ENCODE measurements around the gene TRIM27.

Gene TRIM27

DNA sequence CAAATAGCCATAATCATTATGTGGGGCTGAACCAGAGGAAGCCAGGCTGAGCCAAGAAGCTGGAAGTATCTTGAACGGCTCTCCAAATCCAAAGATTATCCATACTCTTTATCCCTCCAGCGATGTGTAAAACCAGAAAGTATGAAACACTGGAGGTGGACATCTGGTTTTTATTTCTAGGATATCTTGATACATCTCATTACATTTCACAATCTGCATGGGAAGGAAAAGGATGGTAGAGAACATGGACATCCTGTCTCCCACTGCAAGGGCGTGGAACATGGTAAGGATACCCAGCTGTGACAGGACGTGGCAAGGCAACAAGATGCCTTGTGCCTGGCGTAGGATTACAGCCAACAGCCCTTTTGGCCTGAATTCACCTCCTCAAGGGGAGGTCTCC is 20.1 kb downstream of the TRIM27 start:
- ATAC-seq (ENCODE audit: low read depth) (no peak), DNase-seq (ENCODE audit: low spot score) (no peak)
- Histone ChIP-seq H3K27ac (ENCODE audit: poor library complexity, severe bottlenecking) (no peak overlapping the region), H3K9me3 (ENCODE audit: severe bottlenecking) (no peaks in the 10 kb centered on the region), H3K36me3 (ENCODE audit: low read depth) (peaks cover 78% of the 10 kb centered on the region), H3K4me3 (ENCODE audit: severe bottlenecking) (no peak overlapping the region), H3K4me1 (ENCODE audit: insufficient read depth, poor library complexity, severe bottlenecking) (no peaks in the 10 kb centered on the region), H3K27me3 (ENCODE audit: insufficient read depth, poor library complexity, severe bottlenecking) (no peaks in the 10 kb centered on the region)
- TF ChIP-seq, protein P1, sequence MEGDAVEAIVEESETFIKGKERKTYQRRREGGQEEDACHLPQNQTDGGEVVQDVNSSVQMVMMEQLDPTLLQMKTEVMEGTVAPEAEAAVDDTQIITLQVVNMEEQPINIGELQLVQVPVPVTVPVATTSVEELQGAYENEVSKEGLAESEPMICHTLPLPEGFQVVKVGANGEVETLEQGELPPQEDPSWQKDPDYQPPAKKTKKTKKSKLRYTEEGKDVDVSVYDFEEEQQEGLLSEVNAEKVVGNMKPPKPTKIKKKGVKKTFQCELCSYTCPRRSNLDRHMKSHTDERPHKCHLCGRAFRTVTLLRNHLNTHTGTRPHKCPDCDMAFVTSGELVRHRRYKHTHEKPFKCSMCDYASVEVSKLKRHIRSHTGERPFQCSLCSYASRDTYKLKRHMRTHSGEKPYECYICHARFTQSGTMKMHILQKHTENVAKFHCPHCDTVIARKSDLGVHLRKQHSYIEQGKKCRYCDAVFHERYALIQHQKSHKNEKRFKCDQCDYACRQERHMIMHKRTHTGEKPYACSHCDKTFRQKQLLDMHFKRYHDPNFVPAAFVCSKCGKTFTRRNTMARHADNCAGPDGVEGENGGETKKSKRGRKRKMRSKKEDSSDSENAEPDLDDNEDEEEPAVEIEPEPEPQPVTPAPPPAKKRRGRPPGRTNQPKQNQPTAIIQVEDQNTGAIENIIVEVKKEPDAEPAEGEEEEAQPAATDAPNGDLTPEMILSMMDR (IDR thresholded peaks at IDR 0.05; ENCODE audit: poor library complexity, severe bottlenecking) = no peak

DNA sequence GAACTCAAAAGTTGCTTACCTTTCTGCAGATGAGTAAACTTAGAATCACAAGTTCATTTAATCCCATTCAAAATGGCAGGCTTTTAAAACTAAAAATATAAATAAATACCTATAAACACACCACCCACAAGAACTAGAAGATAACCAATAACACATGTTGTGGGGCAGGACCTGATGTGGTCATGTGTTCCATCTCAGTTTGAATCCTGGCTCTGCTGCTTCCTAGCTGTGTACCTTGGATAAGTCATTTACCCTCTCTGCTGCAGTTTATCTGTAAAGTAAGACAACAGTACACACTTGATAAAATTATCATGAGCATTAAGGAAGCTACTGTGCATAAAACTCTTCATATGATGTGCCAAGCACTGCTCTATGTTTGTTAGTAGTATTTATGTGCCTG is 22.0 kb downstream of the TRIM27 start:
- TF ChIP-seq, protein P1 (IDR thresholded peaks at IDR 0.05; ENCODE audit: poor library complexity, severe bottlenecking) = no peak
- no peak for DNase-seq (ENCODE audit: low spot score)
- Histone ChIP-seq H3K36me3 (ENCODE audit: low read depth) (peaks cover 60% of the 10 kb centered on the region), H3K27me3 (ENCODE audit: insufficient read depth, poor library complexity, severe bottlenecking) (no peaks in the 10 kb centered on the region), H3K4me3 (ENCODE audit: severe bottlenecking) (no peak overlapping the region), H3K9me3 (ENCODE audit: severe bottlenecking) (no peaks in the 10 kb centered on the region), H3K4me1 (ENCODE audit: insufficient read depth, poor library complexity, severe bottlenecking) (peaks cover 4% of the 10 kb centered on the region), H3K27ac (ENCODE audit: poor library complexity, severe bottlenecking) (no peak overlapping the region)
- no peak for ATAC-seq (ENCODE audit: low read depth)

DNA sequence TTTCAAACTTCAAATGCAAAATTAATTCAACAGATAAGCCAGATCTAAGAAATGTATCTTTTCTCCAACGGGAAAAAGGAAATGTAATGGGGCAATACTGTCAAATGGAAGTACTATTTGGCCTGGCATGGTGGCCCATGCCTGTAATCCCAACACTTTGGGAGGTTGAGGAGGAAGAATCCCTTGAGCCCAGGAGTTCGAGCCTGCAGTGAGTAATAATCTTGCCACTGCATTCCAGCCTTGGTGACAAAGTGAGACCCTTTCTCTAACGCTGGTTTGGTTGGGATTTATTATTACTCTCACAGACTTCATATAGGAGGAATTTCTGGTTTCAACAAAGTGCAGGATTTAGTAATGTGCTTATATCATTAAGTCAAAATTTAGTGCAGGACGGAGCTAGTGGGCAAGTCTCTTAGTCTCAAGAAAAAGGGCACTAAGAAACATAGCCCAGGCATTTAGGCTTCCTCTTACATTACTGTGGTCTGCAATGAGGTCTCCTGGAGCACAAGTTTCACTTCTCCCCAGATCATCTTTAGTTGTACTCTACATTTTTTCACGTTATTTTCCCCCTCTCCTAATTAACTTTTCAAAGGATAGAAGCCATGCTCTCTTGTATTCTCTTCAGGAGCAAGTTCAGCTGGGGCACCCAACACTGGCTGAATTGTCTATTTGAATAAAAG is 23.1 kb downstream of the TRIM27 start:
- TF ChIP-seq, protein P1 (IDR thresholded peaks at IDR 0.05; ENCODE audit: poor library complexity, severe bottlenecking) = no peak
- ATAC-seq (ENCODE audit: low read depth) (no peak), DNase-seq (ENCODE audit: low spot score) (no peak)
- no peaks in the 10 kb centered on the region for H3K27me3 ChIP-seq (ENCODE audit: insufficient read depth, poor library complexity, severe bottlenecking)
- no peak overlapping the region for H3K4me3 ChIP-seq (ENCODE audit: severe bottlenecking)
- peaks cover 49% of the 10 kb centered on the region for H3K36me3 ChIP-seq (ENCODE audit: low read depth)
- peaks cover 4% of the 10 kb centered on the region for H3K4me1 ChIP-seq (ENCODE audit: insufficient read depth, poor library complexity, severe bottlenecking)
- H3K9me3 ChIP-seq (ENCODE audit: severe bottlenecking) = no peaks in the 10 kb centered on the region
- no peak overlapping the region for H3K27ac ChIP-seq (ENCODE audit: poor library complexity, severe bottlenecking)

DNA sequence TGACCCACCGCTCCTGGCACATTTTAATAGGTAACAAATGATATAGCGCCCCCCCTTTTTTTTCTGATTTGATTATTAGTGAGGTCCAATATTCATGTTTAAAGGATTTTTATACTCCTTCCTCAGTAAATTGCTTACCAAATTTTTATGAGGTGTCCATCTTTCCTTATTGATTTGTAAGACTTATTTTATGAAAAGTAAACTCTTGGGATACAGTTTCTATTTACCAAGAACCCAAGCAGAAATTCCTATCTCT is 25.1 kb downstream of the TRIM27 start:
- H3K36me3 ChIP-seq (ENCODE audit: low read depth) = peaks cover 28% of the 10 kb centered on the region
- no peaks in the 10 kb centered on the region for H3K9me3 ChIP-seq (ENCODE audit: severe bottlenecking)
- no peak overlapping the region for H3K4me3 ChIP-seq (ENCODE audit: severe bottlenecking)
- DNase-seq (ENCODE audit: low spot score) (no peak), ATAC-seq (ENCODE audit: low read depth) (no peak)
- H3K27me3 ChIP-seq (ENCODE audit: insufficient read depth, poor library complexity, severe bottlenecking) = no peaks in the 10 kb centered on the region
- H3K4me1 ChIP-seq (ENCODE audit: insufficient read depth, poor library complexity, severe bottlenecking) = peaks cover 6% of the 10 kb centered on the region
- TF ChIP-seq, protein P1 (IDR thresholded peaks at IDR 0.05; ENCODE audit: poor library complexity, severe bottlenecking) = no peak
- no peak overlapping the region for H3K27ac ChIP-seq (ENCODE audit: poor library complexity, severe bottlenecking)

DNA sequence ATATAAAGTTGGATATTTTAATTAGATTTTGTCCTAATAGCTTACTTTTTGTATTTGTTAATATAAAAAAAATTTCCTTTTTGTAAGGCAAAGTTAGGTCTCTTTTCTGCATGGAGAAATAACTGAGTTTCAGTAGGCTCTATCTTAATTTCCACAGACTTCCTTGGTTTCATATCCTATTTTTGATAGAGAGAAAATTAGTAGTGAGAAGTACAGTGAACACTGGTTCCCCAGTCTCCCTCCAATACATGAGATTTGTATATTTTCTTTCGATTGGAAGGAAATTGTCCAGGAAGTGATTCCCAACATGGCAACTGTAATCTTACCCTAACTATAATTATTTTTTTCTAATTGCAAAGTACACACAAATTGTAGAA is 26.4 kb downstream of the TRIM27 start:
- H3K4me1 ChIP-seq (ENCODE audit: insufficient read depth, poor library complexity, severe bottlenecking) = peaks cover 6% of the 10 kb centered on the region
- peaks cover 15% of the 10 kb centered on the region for H3K36me3 ChIP-seq (ENCODE audit: low read depth)
- no peaks in the 10 kb centered on the region for H3K9me3 ChIP-seq (ENCODE audit: severe bottlenecking)
- H3K27ac ChIP-seq (ENCODE audit: poor library complexity, severe bottlenecking) = peak overlapping the region; percentile 87
- H3K4me3 ChIP-seq (ENCODE audit: severe bottlenecking) = peak overlapping the region; percentile 54
- H3K27me3 ChIP-seq (ENCODE audit: insufficient read depth, poor library complexity, severe bottlenecking) = no peaks in the 10 kb centered on the region
- TF ChIP-seq, protein P1 (IDR thresholded peaks at IDR 0.05; ENCODE audit: poor library complexity, severe bottlenecking) = no peak
- ATAC-seq (ENCODE audit: low read depth) (no peak), DNase-seq (ENCODE audit: low spot score) (no peak)
